ENCODE results near the gene NTRK3.

DNA sequence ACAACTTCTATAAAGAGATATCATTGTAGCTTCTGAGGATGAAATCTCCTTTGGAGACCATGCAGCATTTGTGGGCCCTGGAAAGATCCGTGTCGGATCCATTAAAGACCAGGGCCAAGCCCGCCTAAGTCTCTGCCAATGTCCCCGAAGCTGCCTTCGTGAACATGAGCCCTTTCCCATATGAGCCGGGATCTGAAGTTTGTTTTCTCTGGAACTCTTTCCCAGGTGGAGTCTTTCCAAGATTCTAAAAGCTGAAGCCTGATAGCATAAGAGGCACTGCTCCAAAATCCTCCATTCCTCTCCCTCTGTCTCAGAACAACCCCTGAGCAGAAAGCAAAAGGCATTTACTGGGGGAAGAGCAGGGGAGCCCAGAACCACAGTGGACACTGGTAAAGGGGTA lies 274.6 kb downstream of the NTRK3 start:
- no peak for TF ChIP-seq POLR2AphosphoS5 (IDR thresholded peaks at IDR 0.05; ENCODE audit: borderline replicate concordance, low read depth, low read length)
- TF ChIP-seq EZH2 (IDR thresholded peaks at IDR 0.05) = no peak
- no peak for TF ChIP-seq FOXP2 (optimal IDR thresholded peaks at IDR 0.05; ENCODE audit: control extremely low read depth, extremely low read length, insufficient read depth)

Measured in SK-N-MC (cell line).